NT2/D1 (cell line): Measurements from ENCODE around the gene PDCD7.

Experiments
- SUZ12 ChIP-seq: IDR thresholded peaks from 2 replicates; pipeline ENCODE4 v1.6.1; 2011; ENCODE audit not compliant: insufficient read length, insufficient read depth; ENCODE audit errors: extremely low read depth
- YY1 ChIP-seq: IDR thresholded peaks from 2 replicates; pipeline ENCODE4 v1.6.1; 2011; ENCODE audit not compliant: insufficient read length, insufficient read depth
- ZNF274 ChIP-seq: IDR thresholded peaks from 2 replicates; pipeline ENCODE4 v1.6.1; 2011; ENCODE audit warnings: mild to moderate bottlenecking, low read depth, low read length

DNA sequence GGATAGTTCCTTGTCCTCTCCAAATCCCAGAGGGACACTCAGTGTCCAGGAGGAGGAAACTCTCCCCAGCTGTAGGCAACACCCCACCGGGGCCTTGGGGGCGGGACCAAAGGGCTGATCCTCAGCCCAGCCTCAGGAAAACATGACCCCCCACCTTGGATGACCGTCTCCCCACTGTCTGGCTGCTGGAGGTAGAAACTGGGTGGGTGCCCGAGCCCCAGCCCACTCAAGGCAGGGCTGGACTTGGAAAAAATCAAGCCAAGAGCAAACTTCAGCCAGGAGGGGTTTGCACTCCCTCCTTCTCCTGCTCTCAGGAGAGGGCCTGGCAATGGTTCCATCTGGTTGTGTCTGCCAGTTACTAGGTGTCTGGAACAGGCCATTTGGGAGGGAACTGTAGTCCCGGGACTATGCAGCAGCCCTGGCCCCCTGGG is 62.2 kb downstream of the PDCD7 start:
- TF ChIP-seq ZNF274 = no peak
- no peak for TF ChIP-seq YY1
- no peak for TF ChIP-seq SUZ12
